Measurements from ENCODE around the gene S100B.

Gene S100B

DNA sequence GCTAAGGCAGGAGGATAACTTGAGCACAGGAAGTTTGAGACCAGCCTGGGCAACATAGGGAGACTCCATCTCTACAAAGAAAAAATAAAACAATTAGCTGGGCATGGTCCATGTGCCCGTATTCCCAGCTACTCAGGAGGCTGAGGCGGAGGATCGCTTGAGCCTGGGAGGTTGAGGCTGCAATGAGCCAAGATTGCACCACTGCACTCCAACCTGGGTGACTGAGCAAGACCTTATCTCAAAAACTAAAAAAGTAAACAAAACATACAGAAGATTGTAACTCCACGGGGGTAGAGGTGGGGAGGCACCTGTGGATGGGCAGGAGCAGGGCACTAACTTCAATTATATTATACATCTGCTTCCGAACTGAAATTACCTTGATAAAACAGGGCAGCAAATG, 4.6 kb downstream of the S100B start:
- Histone ChIP-seq H3K36me3 (no peaks in the 10 kb centered on the region), H3K27me3 (no peaks in the 10 kb centered on the region), H3K9me3 (no peaks in the 10 kb centered on the region), H3K4me1 (ENCODE audit: control insufficient read depth in 1 of 2, insufficient read depth in 1 of 2, low read depth in 1 of 2, low read length in 1 of 2) (peaks cover 8% of the 10 kb centered on the region in 2 experiments), H3K4me3 (ENCODE audit: low read depth in 1 of 2, low read length in 1 of 2) (no peak overlapping the region), H3K27ac (no peak overlapping the region)
- TF ChIP-seq, protein P1, sequence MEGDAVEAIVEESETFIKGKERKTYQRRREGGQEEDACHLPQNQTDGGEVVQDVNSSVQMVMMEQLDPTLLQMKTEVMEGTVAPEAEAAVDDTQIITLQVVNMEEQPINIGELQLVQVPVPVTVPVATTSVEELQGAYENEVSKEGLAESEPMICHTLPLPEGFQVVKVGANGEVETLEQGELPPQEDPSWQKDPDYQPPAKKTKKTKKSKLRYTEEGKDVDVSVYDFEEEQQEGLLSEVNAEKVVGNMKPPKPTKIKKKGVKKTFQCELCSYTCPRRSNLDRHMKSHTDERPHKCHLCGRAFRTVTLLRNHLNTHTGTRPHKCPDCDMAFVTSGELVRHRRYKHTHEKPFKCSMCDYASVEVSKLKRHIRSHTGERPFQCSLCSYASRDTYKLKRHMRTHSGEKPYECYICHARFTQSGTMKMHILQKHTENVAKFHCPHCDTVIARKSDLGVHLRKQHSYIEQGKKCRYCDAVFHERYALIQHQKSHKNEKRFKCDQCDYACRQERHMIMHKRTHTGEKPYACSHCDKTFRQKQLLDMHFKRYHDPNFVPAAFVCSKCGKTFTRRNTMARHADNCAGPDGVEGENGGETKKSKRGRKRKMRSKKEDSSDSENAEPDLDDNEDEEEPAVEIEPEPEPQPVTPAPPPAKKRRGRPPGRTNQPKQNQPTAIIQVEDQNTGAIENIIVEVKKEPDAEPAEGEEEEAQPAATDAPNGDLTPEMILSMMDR (IDR thresholded peaks at IDR 0.05) = no peak

DNA sequence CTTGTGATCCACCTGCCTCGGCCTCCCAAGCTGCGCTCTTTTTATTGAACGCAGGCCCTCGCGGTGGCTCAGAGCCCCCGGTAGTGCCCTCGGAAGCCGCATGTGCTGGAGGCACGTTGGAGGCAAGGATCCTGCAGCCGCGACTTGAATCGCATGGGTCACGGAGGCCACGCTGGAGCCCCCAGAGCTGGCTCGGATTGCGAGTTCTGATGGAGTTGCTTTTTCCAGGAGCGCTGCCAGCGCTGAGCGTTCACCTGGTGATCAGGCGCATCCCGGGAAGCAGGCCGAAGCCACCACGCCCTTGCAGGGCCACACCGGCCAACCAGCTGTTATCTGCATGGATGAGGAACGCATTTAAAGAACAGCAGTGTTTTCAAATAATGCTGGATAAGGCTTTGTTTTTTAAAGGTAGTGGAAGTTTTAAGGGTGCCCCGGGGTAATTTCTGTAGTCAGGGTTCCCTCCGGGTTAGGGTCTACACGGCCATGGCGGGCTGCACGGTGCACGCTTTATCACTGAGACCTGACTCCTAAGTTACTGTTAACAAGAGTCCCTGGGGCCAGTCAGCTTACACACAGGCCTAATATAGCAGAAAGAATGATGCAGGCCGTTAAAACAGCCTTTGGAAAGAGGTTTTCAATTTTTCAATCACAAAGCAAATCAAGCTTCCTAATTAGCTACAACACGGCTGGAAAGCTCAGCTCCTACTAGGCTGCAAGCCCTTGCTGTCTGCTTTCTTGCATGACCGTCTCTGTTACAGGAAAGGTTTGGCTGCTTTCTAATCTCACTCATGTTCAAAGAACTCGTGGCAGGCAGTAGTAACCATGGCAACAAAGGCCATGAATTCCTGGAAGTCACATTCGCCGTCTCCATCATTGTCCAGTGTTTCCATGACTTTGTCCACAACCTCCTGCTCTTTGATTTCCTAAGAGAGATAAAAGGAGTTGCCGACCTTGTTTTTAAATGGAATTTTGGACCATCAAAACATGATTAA, 6.0 kb downstream of the S100B start:
- no peaks in the 10 kb centered on the region for H3K36me3 ChIP-seq
- TF ChIP-seq, protein P1 (IDR thresholded peaks at IDR 0.05) = no peak
- H3K27me3 ChIP-seq = no peaks in the 10 kb centered on the region
- no peaks in the 10 kb centered on the region for H3K9me3 ChIP-seq
- H3K27ac ChIP-seq = no peak overlapping the region
- no peak overlapping the region for H3K4me3 ChIP-seq (ENCODE audit: low read depth in 1 of 2, low read length in 1 of 2)
- no peaks in the 10 kb centered on the region for H3K4me1 ChIP-seq (ENCODE audit: control insufficient read depth in 1 of 2, insufficient read depth in 1 of 2, low read depth in 1 of 2, low read length in 1 of 2)

DNA sequence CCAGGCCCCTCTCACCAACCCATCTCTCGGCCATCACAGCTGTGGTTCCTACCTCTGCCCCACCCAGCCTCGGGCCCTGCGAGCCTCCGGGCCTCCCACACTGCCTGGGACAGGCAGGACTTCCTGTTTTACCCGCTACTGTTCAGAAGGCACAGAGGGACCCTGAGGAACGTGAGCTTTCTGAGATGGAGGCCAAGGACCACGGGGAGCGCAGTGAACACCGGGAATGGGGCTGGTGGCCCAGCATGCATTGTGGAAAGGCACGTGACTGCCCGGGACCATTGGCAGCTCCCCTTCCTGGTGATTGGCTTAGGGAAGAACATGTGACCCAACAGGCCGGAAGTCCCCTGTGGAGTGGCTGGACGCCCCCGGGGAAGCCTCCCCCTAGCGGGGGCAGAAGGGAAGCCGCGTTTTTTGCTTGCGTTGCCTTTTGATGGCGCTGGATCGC, 7.0 kb downstream of the S100B start:
- Histone ChIP-seq H3K27me3 (no peaks in the 10 kb centered on the region), H3K27ac (no peak overlapping the region), H3K36me3 (no peaks in the 10 kb centered on the region), H3K4me1 (ENCODE audit: control insufficient read depth in 1 of 2, insufficient read depth in 1 of 2, low read depth in 1 of 2, low read length in 1 of 2) (no peaks in the 10 kb centered on the region), H3K9me3 (no peaks in the 10 kb centered on the region), H3K4me3 (ENCODE audit: low read depth in 1 of 2, low read length in 1 of 2) (no peak overlapping the region)
- TF ChIP-seq, protein P1 (IDR thresholded peaks at IDR 0.05) = no peak

DNA sequence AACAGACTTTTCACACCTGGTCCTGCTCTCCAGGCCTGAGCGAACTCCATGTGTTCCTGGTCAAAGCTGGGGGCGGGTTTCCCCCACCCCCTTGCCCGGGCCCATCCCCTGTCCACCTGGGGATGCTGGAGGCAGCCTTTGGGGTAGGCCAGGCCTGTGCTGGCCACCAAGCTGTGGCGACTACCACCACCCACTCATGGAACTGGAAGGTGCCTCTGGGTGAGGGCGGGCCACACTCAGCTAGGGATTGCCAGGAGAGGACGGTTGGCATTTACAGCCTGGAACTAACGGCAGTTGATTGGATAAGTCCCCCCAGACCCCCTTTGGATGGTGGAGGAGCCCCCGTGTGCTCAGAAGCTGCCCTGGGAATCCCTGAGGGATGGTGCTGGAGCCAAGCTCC, 7.9 kb downstream of the S100B start:
- Histone ChIP-seq H3K4me3 (ENCODE audit: low read depth in 1 of 2, low read length in 1 of 2) (no peak overlapping the region), H3K4me1 (ENCODE audit: control insufficient read depth in 1 of 2, insufficient read depth in 1 of 2, low read depth in 1 of 2, low read length in 1 of 2) (no peaks in the 10 kb centered on the region), H3K27ac (no peak overlapping the region), H3K36me3 (no peaks in the 10 kb centered on the region), H3K9me3 (no peaks in the 10 kb centered on the region), H3K27me3 (no peaks in the 10 kb centered on the region)
- TF ChIP-seq, protein P1 (IDR thresholded peaks at IDR 0.05) = no peak

DNA sequence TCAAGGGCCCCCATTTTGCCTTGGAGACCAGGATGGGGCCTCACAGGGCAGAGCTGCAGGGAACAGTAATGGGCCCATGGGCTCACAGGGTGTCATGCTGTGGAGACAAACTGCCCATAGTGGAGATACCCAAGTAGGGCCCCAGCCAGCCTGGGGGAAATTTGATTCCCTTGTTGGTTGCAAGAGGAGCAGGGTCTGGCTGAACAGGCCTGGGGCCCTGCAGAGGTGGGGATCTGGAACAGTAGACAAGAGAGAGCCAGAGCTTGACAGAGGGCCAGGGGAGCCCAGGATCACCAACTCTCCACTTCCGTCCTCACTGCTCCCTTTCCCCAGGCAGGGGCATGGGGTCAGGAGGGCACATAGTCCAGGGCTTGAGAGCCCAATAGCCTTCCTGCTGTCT, 8.7 kb downstream of the S100B start:
- H3K4me3 ChIP-seq (ENCODE audit: low read depth in 1 of 2, low read length in 1 of 2) = no peak overlapping the region

More for the DNA sequence above, 8.7 kb downstream of the S100B start:
- Histone ChIP-seq H3K27ac (no peak overlapping the region), H3K4me1 (ENCODE audit: control insufficient read depth in 1 of 2, insufficient read depth in 1 of 2, low read depth in 1 of 2, low read length in 1 of 2) (no peaks in the 10 kb centered on the region), H3K27me3 (no peaks in the 10 kb centered on the region), H3K9me3 (no peaks in the 10 kb centered on the region), H3K36me3 (no peaks in the 10 kb centered on the region)
- TF ChIP-seq, protein P1 (IDR thresholded peaks at IDR 0.05) = no peak
